WERI-Rb-1 (cell line): ENCODE data around the gene CDKAL1.

Experiments used
- DNase-seq: peaks from one replicate; pipeline ENCODE4 v3.0.0-alpha.2; 2020
- H3K27ac ChIP-seq: fragments of 250-450 bp; sonication (Bioruptor Pico); 2 replicates; pipeline ENCODE4 v1.5.1; 2020; ENCODE audit warnings: mild to moderate bottlenecking, moderate library complexity
- H3K27me3 ChIP-seq: fragments of 250-450 bp; sonication (Bioruptor Pico); 2 replicates; pipeline ENCODE4 v1.5.1; 2021; ENCODE audit warnings: mild to moderate bottlenecking, low read depth, moderate library complexity; ENCODE audit not compliant: insufficient read depth, severe bottlenecking
- H3K36me3 ChIP-seq: fragments of 250-450 bp; sonication (Bioruptor Pico); 2 replicates; pipeline ENCODE4 v1.5.1; 2020; ENCODE audit warnings: mild to moderate bottlenecking, moderate library complexity
- H3K4me3 ChIP-seq: 2 replicates; pipeline ENCODE4 v1.5.1; 2011; ENCODE audit warnings: low read depth, mild to moderate bottlenecking, control low read depth, low read length
- H3K9me3 ChIP-seq: fragments of 250-450 bp; sonication (Bioruptor Pico); 2 replicates; pipeline ENCODE4 v1.5.1; 2021; ENCODE audit warnings: mild to moderate bottlenecking, moderate library complexity; ENCODE audit not compliant: severe bottlenecking
- TF ChIP-seq, protein P1 (sequence below): IDR thresholded peaks from 2 replicates; pipeline ENCODE4 v1.5.1; 2011; ENCODE audit warnings: low read depth, mild to moderate bottlenecking, control low read depth, inconsistent platforms, low read length

CDKAL1 gene

GRCh38 chr6:20998748-20999448 is 464.6 kb downstream of the CDKAL1 start:
- H3K27ac ChIP-seq = no peak overlapping the region
- H3K9me3 ChIP-seq = no peaks in the 10 kb centered on the region
- TF ChIP-seq, protein P1, sequence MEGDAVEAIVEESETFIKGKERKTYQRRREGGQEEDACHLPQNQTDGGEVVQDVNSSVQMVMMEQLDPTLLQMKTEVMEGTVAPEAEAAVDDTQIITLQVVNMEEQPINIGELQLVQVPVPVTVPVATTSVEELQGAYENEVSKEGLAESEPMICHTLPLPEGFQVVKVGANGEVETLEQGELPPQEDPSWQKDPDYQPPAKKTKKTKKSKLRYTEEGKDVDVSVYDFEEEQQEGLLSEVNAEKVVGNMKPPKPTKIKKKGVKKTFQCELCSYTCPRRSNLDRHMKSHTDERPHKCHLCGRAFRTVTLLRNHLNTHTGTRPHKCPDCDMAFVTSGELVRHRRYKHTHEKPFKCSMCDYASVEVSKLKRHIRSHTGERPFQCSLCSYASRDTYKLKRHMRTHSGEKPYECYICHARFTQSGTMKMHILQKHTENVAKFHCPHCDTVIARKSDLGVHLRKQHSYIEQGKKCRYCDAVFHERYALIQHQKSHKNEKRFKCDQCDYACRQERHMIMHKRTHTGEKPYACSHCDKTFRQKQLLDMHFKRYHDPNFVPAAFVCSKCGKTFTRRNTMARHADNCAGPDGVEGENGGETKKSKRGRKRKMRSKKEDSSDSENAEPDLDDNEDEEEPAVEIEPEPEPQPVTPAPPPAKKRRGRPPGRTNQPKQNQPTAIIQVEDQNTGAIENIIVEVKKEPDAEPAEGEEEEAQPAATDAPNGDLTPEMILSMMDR = no peak
- DNase-seq = no peak
- no peak overlapping the region for H3K4me3 ChIP-seq
- peaks cover 13% of the 10 kb centered on the region for H3K36me3 ChIP-seq
- H3K27me3 ChIP-seq = no peaks in the 10 kb centered on the region

DNA sequence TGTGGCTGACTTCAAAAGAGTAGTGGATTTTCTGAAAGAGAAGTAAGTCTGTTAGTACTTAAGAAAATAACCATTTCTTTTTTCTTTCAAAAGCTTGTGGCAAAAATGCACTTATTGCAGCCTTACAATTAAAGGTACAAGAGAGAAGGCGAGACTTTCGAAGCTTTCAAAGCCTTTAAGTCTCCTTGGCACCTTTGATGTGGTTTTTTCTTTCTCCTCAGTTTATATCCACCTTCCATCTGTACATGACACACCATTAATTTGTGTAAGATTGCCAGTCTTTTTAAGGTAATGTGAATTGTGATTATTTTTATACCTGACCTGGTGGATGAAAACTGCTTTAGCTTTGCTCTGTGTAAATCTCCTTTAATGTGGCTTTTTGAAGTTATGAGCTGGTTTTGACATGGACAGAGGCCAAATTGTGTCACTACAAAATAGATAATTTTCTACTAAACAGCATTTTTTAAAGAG is 466.1 kb downstream of the CDKAL1 start:
- H3K27me3 ChIP-seq = no peaks in the 10 kb centered on the region
- no peak for DNase-seq
- peaks cover 18% of the 10 kb centered on the region for H3K36me3 ChIP-seq
- no peak overlapping the region for H3K27ac ChIP-seq
- TF ChIP-seq, protein P1 = no peak
- H3K9me3 ChIP-seq = no peaks in the 10 kb centered on the region
- H3K4me3 ChIP-seq = no peak overlapping the region

- Histone ChIP-seq H3K4me3 (no peak overlapping the region), H3K9me3 (no peaks in the 10 kb centered on the region), H3K27ac (no peak overlapping the region), H3K36me3 (peaks cover 18% of the 10 kb centered on the region), H3K27me3 (no peaks in the 10 kb centered on the region)
- TF ChIP-seq, protein P1 = no peak
- no peak for DNase-seq
These were observed 467.5 kb downstream of the CDKAL1 start for GRCh38 chr6:21001736-21002135.

DNA sequence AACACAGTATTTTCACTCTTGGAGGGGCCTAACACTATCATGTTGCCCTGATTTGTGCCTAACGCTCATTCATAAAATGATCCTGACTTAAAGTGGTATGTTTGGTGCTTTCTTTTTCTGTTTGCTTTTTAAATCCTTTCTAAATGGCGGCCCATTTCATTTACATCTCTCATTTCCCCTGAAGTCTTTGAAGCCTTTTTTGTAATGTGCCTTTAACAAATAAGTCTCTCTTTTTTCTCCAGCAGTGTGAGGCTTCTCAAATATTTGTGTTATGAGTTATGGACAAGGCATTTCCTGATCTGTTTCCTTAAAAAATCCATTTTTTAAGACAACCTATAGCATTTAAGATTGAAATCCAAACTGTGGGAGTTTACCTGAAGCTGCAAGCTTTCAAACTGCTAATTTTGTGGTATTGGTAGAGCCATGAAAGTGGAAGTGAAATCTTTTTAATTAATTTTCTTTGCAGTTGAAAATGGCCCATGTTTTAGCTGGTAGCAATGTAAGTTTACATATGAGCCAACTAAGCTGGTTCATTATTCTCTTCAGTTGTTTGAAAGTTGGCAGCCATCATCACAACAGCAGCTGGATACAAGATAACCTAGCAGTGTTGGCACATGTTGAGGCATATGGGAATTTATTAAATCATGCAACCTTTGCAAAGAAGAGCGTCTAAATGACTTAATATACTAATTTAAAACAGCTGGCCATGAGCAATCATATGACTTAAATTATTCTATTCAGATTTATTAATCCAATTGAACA is 469.7 kb downstream of the CDKAL1 start:
- Histone ChIP-seq H3K36me3 (peaks cover 18% of the 10 kb centered on the region), H3K27me3 (no peaks in the 10 kb centered on the region), H3K9me3 (no peaks in the 10 kb centered on the region), H3K4me3 (no peak overlapping the region), H3K27ac (no peak overlapping the region)
- TF ChIP-seq, protein P1 = no peak
- DNase-seq = no peak

DNA sequence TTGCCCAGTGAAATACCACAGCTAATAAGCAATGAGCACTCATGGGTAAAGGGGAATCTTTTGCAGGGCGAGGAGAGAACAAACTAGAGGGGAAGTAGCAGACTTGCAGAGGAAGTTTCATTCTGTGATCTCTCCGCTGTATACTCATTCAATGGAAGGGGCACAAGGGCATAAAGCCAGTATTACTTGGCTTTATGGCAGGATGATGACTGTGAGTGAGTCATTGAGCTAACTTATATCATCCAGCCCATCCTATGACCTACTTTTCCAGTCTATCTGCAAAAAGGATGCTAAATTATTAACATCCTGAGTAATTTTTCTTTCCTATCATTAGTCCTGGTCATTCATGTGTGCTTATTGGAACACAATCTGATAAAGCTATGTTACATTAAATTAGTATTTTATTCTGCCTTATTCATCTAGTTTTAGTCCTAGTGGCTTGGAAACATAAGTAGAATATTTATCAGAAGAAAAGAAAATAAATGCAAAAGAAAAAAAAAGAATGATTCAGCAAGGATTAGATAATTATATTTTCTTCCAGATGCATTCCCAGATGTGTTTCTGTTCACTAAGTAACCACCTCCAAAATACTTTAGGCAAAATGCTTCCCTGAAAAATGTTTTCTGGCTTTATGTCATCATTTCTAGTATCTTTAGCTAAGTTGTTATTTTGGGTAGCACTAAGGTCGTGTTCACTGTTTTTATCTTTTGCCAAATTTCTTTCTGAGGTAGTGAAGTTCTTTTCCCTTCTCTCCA is 471.7 kb downstream of the CDKAL1 start:
- no peaks in the 10 kb centered on the region for H3K27me3 ChIP-seq
- no peaks in the 10 kb centered on the region for H3K9me3 ChIP-seq
- no peak overlapping the region for H3K27ac ChIP-seq
- H3K4me3 ChIP-seq = no peak overlapping the region
- DNase-seq = no peak
- TF ChIP-seq, protein P1 = no peak
- H3K36me3 ChIP-seq = peaks cover 12% of the 10 kb centered on the region
